SKM-1 (cell line): ENCODE data around the gene PPP6R3.
A peak's percentile ranks its signal among the peaks of the same experiment; 100 is the strongest.
"Not testable (repeated sequence)": the region's sequence is repeated elsewhere in the genome, so short reads cannot be mapped to it uniquely, and the experiment has no call there.

Experiments used
- DNase-seq: peaks from one replicate; lab custom pipeline; 2025; ENCODE audit not compliant: unreplicated experiment; lab: John Stamatoyannopoulos, UW

Gene PPP6R3

GRCh38 chr11:68454767-68455166 is 5.8 kb upstream of the PPP6R3 start:
- DNase-seq: no peak

- no peak for DNase-seq
These were observed 5.1 kb upstream of the PPP6R3 start for GRCh38 chr11:68455485-68455884.

GRCh38 chr11:68457216-68457897 is 3.2 kb upstream of the PPP6R3 start:
- DNase-seq: no peak

- no peak for DNase-seq
These were observed 2.7 kb upstream of the PPP6R3 start for GRCh38 chr11:68457898-68458249.

GRCh38 chr11:68458340-68458739 is 2.2 kb upstream of the PPP6R3 start:
- not testable (repeated sequence) for DNase-seq

- peak; percentile 95 for DNase-seq
These were observed 439 bp upstream of the PPP6R3 start for GRCh38 chr11:68459886-68460740.

GRCh38 chr11:68461575-68461917 is 994 bp downstream of the PPP6R3 start:
- DNase-seq: no peak

- DNase-seq: no peak
These were observed 3.2 kb downstream of the PPP6R3 start for GRCh38 chr11:68463714-68464113.

GRCh38 chr11:68467201-68467834 is 6.8 kb downstream of the PPP6R3 start:
- DNase-seq: no peak

GRCh38 chr11:68468217-68468828 is 7.8 kb downstream of the PPP6R3 start:
- DNase-seq: no peak

GRCh38 chr11:68469122-68469521 is 8.6 kb downstream of the PPP6R3 start:
- no peak for DNase-seq

GRCh38 chr11:68469642-68470041 is 9.1 kb downstream of the PPP6R3 start:
- no peak for DNase-seq

GRCh38 chr11:68470304-68470811 is 9.8 kb downstream of the PPP6R3 start:
- DNase-seq: no peak

GRCh38 chr11:68471360-68472340 is 11.1 kb downstream of the PPP6R3 start:
- DNase-seq: peak; percentile 77

- no peak for DNase-seq
These were observed 12.2 kb downstream of the PPP6R3 start for GRCh38 chr11:68472778-68473177.

GRCh38 chr11:68473693-68474092 is 13.1 kb downstream of the PPP6R3 start:
- no peak for DNase-seq

GRCh38 chr11:68475626-68476025 is 15.1 kb downstream of the PPP6R3 start:
- DNase-seq: not testable (repeated sequence)

- no peak for DNase-seq
These were observed 18.8 kb downstream of the PPP6R3 start for GRCh38 chr11:68479390-68479789.

- no peak for DNase-seq
These were observed 19.6 kb downstream of the PPP6R3 start for GRCh38 chr11:68480193-68480592.

- no peak for DNase-seq
These were observed 20.4 kb downstream of the PPP6R3 start for GRCh38 chr11:68480852-68481510.
